ENCODE results near the gene CASP7.

Gene CASP7

GRCh38 chr10:113713640-113713982 is 33.9 kb downstream of the CASP7 start:
- Histone ChIP-seq H3K9ac (ENCODE audit: low read length) (no peak overlapping the region), H3K4me3 (ENCODE audit: low read depth, low read length, poor library complexity, severe bottlenecking) (no peak overlapping the region), H2AFZ (ENCODE audit: low read length) (no peak overlapping the region), H3K36me3 (ENCODE audit: insufficient read depth, low read length) (peaks cover 13% of the 10 kb centered on the region; the same call in 1 of the 2 replicates), H3K27ac (ENCODE audit: low read depth, low read length, poor library complexity, severe bottlenecking) (no peak overlapping the region), H4K20me1 (ENCODE audit: insufficient read depth, low read length) (no peaks in the 10 kb centered on the region), H3K4me2 (ENCODE audit: low read length) (no peak overlapping the region), H3K79me2 (ENCODE audit: insufficient read depth, low read length) (no peaks in the 10 kb centered on the region), H3K27me3 (ENCODE audit: insufficient read depth, low read length) (no peaks in the 10 kb centered on the region), H3K9me2 (ENCODE audit: low read depth, low read length) (no peaks in the 10 kb centered on the region), H3F3A (ENCODE audit: insufficient read depth, low read length) (no peaks in the 10 kb centered on the region), H3K9me3 (ENCODE audit: low read length) (no peaks in the 10 kb centered on the region), H3K4me1 (ENCODE audit: insufficient read depth, low read length, severe bottlenecking) (peaks cover 7% of the 10 kb centered on the region)
- TF ChIP-seq CTCF (IDR thresholded peaks at IDR 0.05; ENCODE audit: low read length) (no peak), EZH2 (IDR thresholded peaks at IDR 0.05; ENCODE audit: borderline replicate concordance, low read length) (no peak)

- TF ChIP-seq EZH2 (IDR thresholded peaks at IDR 0.05; ENCODE audit: borderline replicate concordance, low read length) = no peak
- no peak for TF ChIP-seq CTCF (IDR thresholded peaks at IDR 0.05; ENCODE audit: low read length)
- Histone ChIP-seq H3K79me2 (ENCODE audit: insufficient read depth, low read length) (no peaks in the 10 kb centered on the region), H3K27me3 (ENCODE audit: insufficient read depth, low read length) (no peaks in the 10 kb centered on the region), H3K9me3 (ENCODE audit: low read length) (no peaks in the 10 kb centered on the region), H3F3A (ENCODE audit: insufficient read depth, low read length) (no peaks in the 10 kb centered on the region), H4K20me1 (ENCODE audit: insufficient read depth, low read length) (no peaks in the 10 kb centered on the region), H3K9ac (ENCODE audit: low read length) (no peak overlapping the region), H2AFZ (ENCODE audit: low read length) (no peak overlapping the region), H3K27ac (ENCODE audit: low read depth, low read length, poor library complexity, severe bottlenecking) (no peak overlapping the region), H3K9me2 (ENCODE audit: low read depth, low read length) (no peaks in the 10 kb centered on the region), H3K4me3 (ENCODE audit: low read depth, low read length, poor library complexity, severe bottlenecking) (no peak overlapping the region), H3K36me3 (ENCODE audit: insufficient read depth, low read length) (peaks cover 23% of the 10 kb centered on the region), H3K4me2 (ENCODE audit: low read length) (no peak overlapping the region), H3K4me1 (ENCODE audit: insufficient read depth, low read length, severe bottlenecking) (no peaks in the 10 kb centered on the region)
Observed at GRCh38 chr10:113716109-113716910, 36.6 kb downstream of the CASP7 start.

- Histone ChIP-seq H3K4me2 (ENCODE audit: low read length) (no peak overlapping the region), H3K9me2 (ENCODE audit: low read depth, low read length) (no peaks in the 10 kb centered on the region)
- TF ChIP-seq CTCF (IDR thresholded peaks at IDR 0.05; ENCODE audit: low read length) (no peak), EZH2 (IDR thresholded peaks at IDR 0.05; ENCODE audit: borderline replicate concordance, low read length) (no peak)
Observed at GRCh38 chr10:113718969-113719822, 39.5 kb downstream of the CASP7 start.

More at GRCh38 chr10:113718969-113719822, 39.5 kb downstream of the CASP7 start:
- Histone ChIP-seq H3K9me3 (ENCODE audit: low read length) (no peaks in the 10 kb centered on the region), H3K27ac (ENCODE audit: low read depth, low read length, poor library complexity, severe bottlenecking) (no peak overlapping the region), H3K27me3 (ENCODE audit: insufficient read depth, low read length) (no peaks in the 10 kb centered on the region), H3K4me3 (ENCODE audit: low read depth, low read length, poor library complexity, severe bottlenecking) (no peak overlapping the region), H2AFZ (ENCODE audit: low read length) (no peak overlapping the region), H3K79me2 (ENCODE audit: insufficient read depth, low read length) (no peaks in the 10 kb centered on the region), H3K9ac (ENCODE audit: low read length) (no peak overlapping the region), H3K4me1 (ENCODE audit: insufficient read depth, low read length, severe bottlenecking) (no peaks in the 10 kb centered on the region), H3K36me3 (ENCODE audit: insufficient read depth, low read length) (peaks cover 35% of the 10 kb centered on the region), H3F3A (ENCODE audit: insufficient read depth, low read length) (no peaks in the 10 kb centered on the region), H4K20me1 (ENCODE audit: insufficient read depth, low read length) (no peaks in the 10 kb centered on the region)
